HFFc6 (cell line): Measurements from ENCODE around the gene FAM163B. TPM values are rescaled to one million over a fixed set of nuclear protein-coding genes. Genes with fewer than 3 reads are reported as not detected.

Experiments used
- DNase-seq: peaks from one replicate; pipeline ENCODE4 v3.0.0-alpha.2; 2018
- H3K27ac Mint-ChIP-seq: 2 replicates; pipeline ENCODE4 v1.8.0; 2020; ENCODE audit warnings: mild to moderate bottlenecking, mixed read lengths
- H3K27me3 Mint-ChIP-seq: 2 replicates; pipeline ENCODE4 v1.8.0; 2021; ENCODE audit warnings: mild to moderate bottlenecking, moderate library complexity, mixed read lengths; ENCODE audit not compliant: insufficient read depth
- H3K36me3 Mint-ChIP-seq: 2 replicates; pipeline ENCODE4 v1.8.0; 2021; ENCODE audit warnings: low read depth, mixed read lengths
- H3K4me1 Mint-ChIP-seq: 2 replicates; pipeline ENCODE4 v1.8.0; 2020; ENCODE audit warnings: low read depth, mixed read lengths
- H3K4me3 Mint-ChIP-seq: 2 replicates; pipeline ENCODE4 v1.8.0; 2020; ENCODE audit warnings: mild to moderate bottlenecking, moderate library complexity, mixed read lengths
- H3K9me3 Mint-ChIP-seq: 2 replicates; pipeline ENCODE4 v1.8.0; 2020; ENCODE audit warnings: mild to moderate bottlenecking, mixed read lengths
- total RNA-seq, 6 experiments: library from RNA; stranded (reverse); fragmentation: NEBNext Ultra II Directional; extraction: Animal tissue kit (Norgen Biotek cat#: 25700); gene quantifications; 2 replicates in 1 of 6; 3 replicates in 5 of 6; pipeline ENCODE4 v1.2.3, GENCODE V29; 2021
- TF ChIP-seq, protein P1 (sequence below): fragments of 200-600 bp; sonication (generic); IDR thresholded peaks from 2 replicates; pipeline ENCODE4 v1.5.0; 2021; ENCODE audit warnings: antibody characterized with exemption, mild to moderate bottlenecking

FAM163B gene
- total RNA-seq, 6 experiments from 2014 or later: not detected

DNA sequence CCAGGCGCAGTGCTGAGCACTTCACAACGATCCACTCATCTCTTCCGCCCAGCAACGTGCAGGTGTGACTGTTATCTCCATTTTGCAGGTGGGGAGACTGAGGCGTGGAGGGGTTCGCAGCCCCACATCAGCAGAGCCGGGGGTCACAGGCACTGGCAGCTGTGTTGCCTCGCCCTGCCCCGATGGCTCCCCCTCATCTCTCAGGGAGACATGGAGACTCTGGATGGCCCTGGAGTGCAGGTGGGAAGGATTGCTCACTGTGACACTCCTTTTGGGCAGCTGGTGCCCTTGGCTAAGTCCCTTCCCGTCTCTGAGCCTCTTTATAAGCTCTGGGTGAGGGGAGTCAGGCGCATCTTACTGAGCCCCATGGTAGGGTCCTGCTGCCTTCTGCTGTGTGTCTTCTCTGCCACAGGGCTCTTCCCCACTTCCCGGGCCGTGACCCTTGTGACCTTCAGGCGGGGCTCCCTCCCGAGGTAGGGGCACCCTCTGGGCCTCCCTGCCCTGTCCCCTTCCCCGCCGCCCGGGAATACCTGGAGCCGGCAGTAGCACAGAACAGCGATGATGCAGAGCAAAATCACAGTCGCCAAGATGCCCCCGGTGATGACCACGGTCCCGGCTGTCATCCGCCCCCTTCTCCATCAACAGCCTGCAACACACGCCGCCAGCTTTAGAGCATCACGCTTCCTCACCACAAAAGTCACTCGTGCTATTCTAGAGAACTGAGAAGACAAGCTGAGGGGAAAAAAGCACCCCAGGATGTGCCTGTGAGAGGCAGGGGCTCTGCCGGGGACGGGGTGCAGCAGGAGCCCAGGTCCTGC, 29.4 kb downstream of the FAM163B start:
- H3K36me3 Mint-ChIP-seq: no peaks in the 10 kb centered on the region
- H3K27me3 Mint-ChIP-seq: peaks cover 42% of the 10 kb centered on the region
- H3K9me3 Mint-ChIP-seq: no peaks in the 10 kb centered on the region
- DNase-seq: no peak
- peaks cover 5% of the 10 kb centered on the region; the same call in 1 of the 2 replicates for H3K4me1 Mint-ChIP-seq
- H3K4me3 Mint-ChIP-seq: no peak overlapping the region
- TF ChIP-seq, protein P1, sequence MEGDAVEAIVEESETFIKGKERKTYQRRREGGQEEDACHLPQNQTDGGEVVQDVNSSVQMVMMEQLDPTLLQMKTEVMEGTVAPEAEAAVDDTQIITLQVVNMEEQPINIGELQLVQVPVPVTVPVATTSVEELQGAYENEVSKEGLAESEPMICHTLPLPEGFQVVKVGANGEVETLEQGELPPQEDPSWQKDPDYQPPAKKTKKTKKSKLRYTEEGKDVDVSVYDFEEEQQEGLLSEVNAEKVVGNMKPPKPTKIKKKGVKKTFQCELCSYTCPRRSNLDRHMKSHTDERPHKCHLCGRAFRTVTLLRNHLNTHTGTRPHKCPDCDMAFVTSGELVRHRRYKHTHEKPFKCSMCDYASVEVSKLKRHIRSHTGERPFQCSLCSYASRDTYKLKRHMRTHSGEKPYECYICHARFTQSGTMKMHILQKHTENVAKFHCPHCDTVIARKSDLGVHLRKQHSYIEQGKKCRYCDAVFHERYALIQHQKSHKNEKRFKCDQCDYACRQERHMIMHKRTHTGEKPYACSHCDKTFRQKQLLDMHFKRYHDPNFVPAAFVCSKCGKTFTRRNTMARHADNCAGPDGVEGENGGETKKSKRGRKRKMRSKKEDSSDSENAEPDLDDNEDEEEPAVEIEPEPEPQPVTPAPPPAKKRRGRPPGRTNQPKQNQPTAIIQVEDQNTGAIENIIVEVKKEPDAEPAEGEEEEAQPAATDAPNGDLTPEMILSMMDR: no peak
- no peak overlapping the region for H3K27ac Mint-ChIP-seq

DNA sequence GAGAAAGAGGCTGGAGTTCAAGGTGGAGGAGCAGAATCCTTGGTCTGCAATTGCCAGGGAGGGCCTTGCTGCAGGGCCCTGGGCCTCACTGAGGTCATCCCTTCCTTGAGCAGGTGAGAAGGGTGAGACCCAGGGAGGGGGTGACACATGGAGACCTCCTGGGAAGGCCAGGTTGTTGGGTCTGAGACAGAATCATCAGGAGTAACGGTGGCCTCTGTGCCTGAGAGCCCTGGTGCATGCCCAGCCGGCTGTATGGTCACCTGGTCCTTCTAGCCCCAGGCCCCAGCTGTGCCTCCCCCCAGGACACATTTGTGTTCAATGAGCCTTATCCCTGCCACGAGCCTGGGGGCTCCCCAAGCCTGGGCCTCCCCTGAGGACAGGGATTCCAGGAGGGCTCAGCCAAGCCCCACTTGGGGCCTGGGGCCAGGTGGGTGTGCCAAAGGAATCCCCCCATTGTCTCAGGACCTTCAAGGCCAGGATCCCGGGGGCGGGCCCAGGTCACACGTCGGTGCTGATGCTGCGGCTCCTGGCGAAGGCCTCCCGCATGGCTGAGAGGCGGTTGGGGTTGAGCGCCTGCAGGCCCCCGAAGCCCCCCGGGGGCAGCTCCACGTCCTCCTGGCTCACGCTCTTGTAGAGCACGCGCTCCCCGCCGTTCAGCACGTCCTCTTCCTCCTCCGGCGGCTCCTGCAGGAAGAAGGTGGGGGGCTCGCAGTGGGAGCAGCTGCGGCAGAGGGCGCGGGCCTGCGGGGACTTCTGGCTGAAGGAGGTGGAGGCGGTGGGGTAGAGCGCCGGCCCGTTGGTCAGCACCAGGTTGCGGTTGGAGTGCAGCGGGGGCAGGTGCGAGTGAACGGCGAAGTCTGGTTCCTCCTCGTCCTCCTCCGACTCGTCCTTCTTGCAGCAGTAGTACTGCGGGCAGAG, 30.4 kb downstream of the FAM163B start:
- TF ChIP-seq, protein P1: no peak
- H3K27me3 Mint-ChIP-seq: peaks cover 35% of the 10 kb centered on the region
- H3K36me3 Mint-ChIP-seq: no peaks in the 10 kb centered on the region
- H3K4me3 Mint-ChIP-seq: no peak overlapping the region
- H3K4me1 Mint-ChIP-seq: no peaks in the 10 kb centered on the region; the same call in 1 of the 2 replicates
- no peaks in the 10 kb centered on the region for H3K9me3 Mint-ChIP-seq
- DNase-seq: no peak
- H3K27ac Mint-ChIP-seq: no peak overlapping the region

DNA sequence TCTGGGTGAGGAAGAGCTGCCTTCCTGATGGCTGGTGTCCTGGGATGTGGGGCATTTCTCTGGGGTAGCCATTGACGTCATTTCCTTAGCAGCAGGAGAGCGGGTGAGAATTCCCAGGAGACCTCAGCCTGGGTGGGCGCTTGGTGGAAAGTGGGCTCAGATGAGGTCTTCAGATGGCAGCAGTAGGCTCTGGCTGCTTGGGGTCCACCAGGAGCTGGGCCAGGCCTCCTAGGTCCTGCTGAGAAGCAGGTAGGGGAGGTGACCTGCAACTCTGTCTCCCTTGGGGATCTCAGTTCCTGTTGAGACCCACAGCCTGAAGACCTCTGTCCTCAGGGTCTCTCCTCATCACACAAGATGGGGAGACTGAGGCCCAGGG, 31.5 kb downstream of the FAM163B start:
- Mint-ChIP-seq H3K4me1 (no peaks in the 10 kb centered on the region; the same call in 1 of the 2 replicates), H3K4me3 (no peak overlapping the region), H3K27me3 (peaks cover 40% of the 10 kb centered on the region), H3K36me3 (no peaks in the 10 kb centered on the region), H3K27ac (no peak overlapping the region), H3K9me3 (no peaks in the 10 kb centered on the region)
- TF ChIP-seq, protein P1: no peak
- no peak for DNase-seq

DNA sequence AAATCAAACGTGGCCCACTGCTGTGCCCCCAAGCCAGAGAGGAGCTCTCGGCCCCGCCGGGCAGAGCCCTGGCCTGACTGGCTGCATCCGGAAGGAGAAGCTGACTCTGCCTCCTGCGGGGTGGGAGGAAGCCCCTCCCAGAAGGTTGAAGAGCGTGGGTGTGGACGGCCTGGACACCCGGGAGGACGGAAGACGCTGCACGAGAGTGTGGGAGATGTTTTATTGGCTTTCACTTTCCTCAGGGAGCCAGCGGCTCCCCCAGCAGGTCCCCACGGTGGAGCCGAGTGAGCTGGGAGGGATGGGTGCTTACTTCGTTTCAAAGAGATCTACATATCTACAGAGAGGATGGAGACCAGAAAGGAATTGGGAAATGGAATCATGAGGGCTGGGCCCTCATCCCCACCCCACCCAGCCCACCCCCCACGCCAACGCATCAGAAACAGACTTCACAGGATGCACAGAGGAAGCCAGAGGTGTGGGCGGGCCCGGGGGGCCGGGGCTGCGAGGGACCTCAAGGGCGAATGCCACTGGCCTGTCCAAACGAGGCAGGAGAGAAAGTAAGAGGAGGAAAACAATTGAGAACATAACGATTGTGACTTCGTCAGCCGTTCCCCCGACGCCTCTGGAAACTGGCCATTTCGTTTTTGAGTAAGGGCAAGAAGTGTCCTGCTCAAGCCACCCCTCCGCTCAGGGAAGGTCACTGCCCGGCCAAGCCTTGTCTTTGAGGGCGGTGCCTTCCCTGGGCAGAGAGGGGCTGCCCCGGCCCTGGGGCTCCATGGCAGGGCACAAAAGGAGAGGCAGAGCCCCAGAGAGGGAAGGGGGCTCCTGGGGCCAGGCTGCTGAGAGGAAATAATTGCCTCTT, 32.1 kb downstream of the FAM163B start:
- Mint-ChIP-seq H3K4me1 (no peaks in the 10 kb centered on the region; the same call in 1 of the 2 replicates), H3K4me3 (no peak overlapping the region), H3K27ac (no peak overlapping the region), H3K9me3 (no peaks in the 10 kb centered on the region), H3K27me3 (peaks cover 38% of the 10 kb centered on the region), H3K36me3 (no peaks in the 10 kb centered on the region)
- TF ChIP-seq, protein P1: no peak
- DNase-seq: no peak
